ENCODE results near the gene ENDOD1. TPM values are rescaled to one million over a fixed set of nuclear protein-coding genes. Genes with fewer than 3 reads are reported as not detected.
A peak's percentile ranks its signal among the peaks of the same experiment; 100 is the strongest.
"Not testable (repeated sequence)": the region's sequence is repeated elsewhere in the genome, so short reads cannot be mapped to it uniquely, and the experiment has no call there.

ENDOD1 gene
- total RNA-seq, 1 experiment from 2014 or later = 46.8 TPM

GRCh38 chr11:95095858-95096587, 6.4 kb downstream of the ENDOD1 start:
- in situ Hi-C loops (cut with HindIII; ENCODE audit: low pct_unique_long_range_greater_than_20kb, low sequenced_read_pairs) = no loop called here
- peak; percentile 17 for DNase-seq (ENCODE audit: low read depth, low spot score)

GRCh38 chr11:95097209-95097608, 7.6 kb downstream of the ENDOD1 start:
- in situ Hi-C loops (cut with HindIII; ENCODE audit: low pct_unique_long_range_greater_than_20kb, low sequenced_read_pairs) = no loop called here
- no peak for DNase-seq (ENCODE audit: low read depth, low spot score)

GRCh38 chr11:95098826-95099225, 9.2 kb downstream of the ENDOD1 start:
- in situ Hi-C loops (cut with HindIII; ENCODE audit: low pct_unique_long_range_greater_than_20kb, low sequenced_read_pairs) = no loop called here
- DNase-seq (ENCODE audit: low read depth, low spot score) = no peak

GRCh38 chr11:95100191-95100648, 10.6 kb downstream of the ENDOD1 start:
- DNase-seq (ENCODE audit: low read depth, low spot score) = no peak
- in situ Hi-C loops (cut with HindIII; ENCODE audit: low pct_unique_long_range_greater_than_20kb, low sequenced_read_pairs) = no loop called here

GRCh38 chr11:95100856-95101507, 11.3 kb downstream of the ENDOD1 start:
- in situ Hi-C loops (cut with HindIII; ENCODE audit: low pct_unique_long_range_greater_than_20kb, low sequenced_read_pairs) = no loop called here

GRCh38 chr11:95101935-95102334, 12.3 kb downstream of the ENDOD1 start:
- in situ Hi-C loops (cut with HindIII; ENCODE audit: low pct_unique_long_range_greater_than_20kb, low sequenced_read_pairs) = no loop called here
- no peak for DNase-seq (ENCODE audit: low read depth, low spot score)

More at GRCh38 chr11:95100856-95101507, 11.3 kb downstream of the ENDOD1 start:
- no peak for DNase-seq (ENCODE audit: low read depth, low spot score)

GRCh38 chr11:95102733-95103132, 13.1 kb downstream of the ENDOD1 start:
- DNase-seq (ENCODE audit: low read depth, low spot score) = no peak
- in situ Hi-C loops (cut with HindIII; ENCODE audit: low pct_unique_long_range_greater_than_20kb, low sequenced_read_pairs) = no loop called here

GRCh38 chr11:95103701-95104100, 14.1 kb downstream of the ENDOD1 start:
- DNase-seq (ENCODE audit: low read depth, low spot score) = no peak
- in situ Hi-C loops (cut with HindIII; ENCODE audit: low pct_unique_long_range_greater_than_20kb, low sequenced_read_pairs) = no loop called here

GRCh38 chr11:95104121-95104830, 14.6 kb downstream of the ENDOD1 start:
- DNase-seq (ENCODE audit: low read depth, low spot score) = no peak
- in situ Hi-C loops (cut with HindIII; ENCODE audit: low pct_unique_long_range_greater_than_20kb, low sequenced_read_pairs) = no loop called here

GRCh38 chr11:95104856-95105255, 15.2 kb downstream of the ENDOD1 start:
- in situ Hi-C loops (cut with HindIII; ENCODE audit: low pct_unique_long_range_greater_than_20kb, low sequenced_read_pairs) = no loop called here
- DNase-seq (ENCODE audit: low read depth, low spot score) = no peak

- in situ Hi-C loops (cut with HindIII; ENCODE audit: low pct_unique_long_range_greater_than_20kb, low sequenced_read_pairs) = no loop called here
Observed at GRCh38 chr11:95108159-95108611, 18.5 kb downstream of the ENDOD1 start.

GRCh38 chr11:95108671-95109551, 19.3 kb downstream of the ENDOD1 start:
- in situ Hi-C loops (cut with HindIII; ENCODE audit: low pct_unique_long_range_greater_than_20kb, low sequenced_read_pairs) = no loop called here
- DNase-seq (ENCODE audit: low read depth, low spot score) = no peak

More at GRCh38 chr11:95108159-95108611, 18.5 kb downstream of the ENDOD1 start:
- no peak for DNase-seq (ENCODE audit: low read depth, low spot score)

GRCh38 chr11:95111471-95111870, 21.8 kb downstream of the ENDOD1 start:
- DNase-seq (ENCODE audit: low read depth, low spot score); in situ Hi-C loops (cut with HindIII; ENCODE audit: low pct_unique_long_range_greater_than_20kb, low sequenced_read_pairs): not testable (repeated sequence)

GRCh38 chr11:95111923-95112540, 22.4 kb downstream of the ENDOD1 start:
- DNase-seq (ENCODE audit: low read depth, low spot score) = no peak
- in situ Hi-C loops (cut with HindIII; ENCODE audit: low pct_unique_long_range_greater_than_20kb, low sequenced_read_pairs) = no loop called here

GRCh38 chr11:95115597-95115996, 26.0 kb downstream of the ENDOD1 start:
- in situ Hi-C loops (cut with HindIII; ENCODE audit: low pct_unique_long_range_greater_than_20kb, low sequenced_read_pairs) = no loop called here
- DNase-seq (ENCODE audit: low read depth, low spot score) = no peak

GRCh38 chr11:95119361-95120060, 29.9 kb downstream of the ENDOD1 start:
- no peak for DNase-seq (ENCODE audit: low read depth, low spot score)
- in situ Hi-C loops (cut with HindIII; ENCODE audit: low pct_unique_long_range_greater_than_20kb, low sequenced_read_pairs) = no loop called here

All from SK-MEL-5 (cell line).